Activated CD4-positive, alpha-beta memory T cell treated with anti-CD3 and anti-CD28 coated beads for 36 hours (primary cell): ENCODE data around the gene ARMCX5. TPM values are rescaled to one million over a fixed set of nuclear protein-coding genes. Genes with fewer than 3 reads are reported as not detected.

ENCODE experiments used
- CTCF ChIA-PET: fragments of 350-600 bp; sonication (Branson Sonifier 250); formaldehyde crosslinking; loops from one replicate; lab custom pipeline; 2021; ENCODE audit warnings: antibody characterized with exemption, inconsistent platforms; lab: Charles Lee
- POLR2A ChIA-PET: fragments of 350-600 bp; sonication (Branson Sonifier 250); formaldehyde crosslinking; loops from one replicate; lab custom pipeline; 2021; ENCODE audit warnings: antibody characterized with exemption; lab: Charles Lee
- DNase-seq: peaks from one replicate; pipeline ENCODE4 v3.0.0-alpha.2; 2020
- H3K27ac Mint-ChIP-seq: one replicate; pipeline ENCODE4 v1.8.0; 2021; ENCODE audit warnings: mixed read lengths
- H3K27me3 Mint-ChIP-seq: one replicate; pipeline ENCODE4 v1.8.0; 2021; ENCODE audit warnings: mixed read lengths
- H3K36me3 Mint-ChIP-seq: one replicate; pipeline ENCODE4 v1.8.0; 2021; ENCODE audit warnings: mixed read lengths
- H3K4me1 Mint-ChIP-seq: one replicate; pipeline ENCODE4 v1.8.0; 2021; ENCODE audit warnings: low read depth, mixed read lengths
- H3K4me3 Mint-ChIP-seq: one replicate; pipeline ENCODE4 v1.8.0; 2021; ENCODE audit warnings: mild to moderate bottlenecking, mixed read lengths
- H3K9me3 Mint-ChIP-seq: one replicate; pipeline ENCODE4 v1.8.0; 2021; ENCODE audit warnings: mixed read lengths
- intact Hi-C: fragments of 100-400 bp; cut with micrococcal nuclease; formaldehyde crosslinking; loops from one replicate; pipeline ENCODE4 v1.15.1; 2023
- total RNA-seq, 2 experiments: library from RNA; stranded (reverse); gene quantifications; one replicate each; pipeline ENCODE4 v1.2.3, GENCODE V29; 2021

ARMCX5 gene
- 10 to 100 TPM in 1 of 2 experiments, 1 to 10 TPM in 1; 7.5 to 10.0 TPM for total RNA-seq

DNA sequence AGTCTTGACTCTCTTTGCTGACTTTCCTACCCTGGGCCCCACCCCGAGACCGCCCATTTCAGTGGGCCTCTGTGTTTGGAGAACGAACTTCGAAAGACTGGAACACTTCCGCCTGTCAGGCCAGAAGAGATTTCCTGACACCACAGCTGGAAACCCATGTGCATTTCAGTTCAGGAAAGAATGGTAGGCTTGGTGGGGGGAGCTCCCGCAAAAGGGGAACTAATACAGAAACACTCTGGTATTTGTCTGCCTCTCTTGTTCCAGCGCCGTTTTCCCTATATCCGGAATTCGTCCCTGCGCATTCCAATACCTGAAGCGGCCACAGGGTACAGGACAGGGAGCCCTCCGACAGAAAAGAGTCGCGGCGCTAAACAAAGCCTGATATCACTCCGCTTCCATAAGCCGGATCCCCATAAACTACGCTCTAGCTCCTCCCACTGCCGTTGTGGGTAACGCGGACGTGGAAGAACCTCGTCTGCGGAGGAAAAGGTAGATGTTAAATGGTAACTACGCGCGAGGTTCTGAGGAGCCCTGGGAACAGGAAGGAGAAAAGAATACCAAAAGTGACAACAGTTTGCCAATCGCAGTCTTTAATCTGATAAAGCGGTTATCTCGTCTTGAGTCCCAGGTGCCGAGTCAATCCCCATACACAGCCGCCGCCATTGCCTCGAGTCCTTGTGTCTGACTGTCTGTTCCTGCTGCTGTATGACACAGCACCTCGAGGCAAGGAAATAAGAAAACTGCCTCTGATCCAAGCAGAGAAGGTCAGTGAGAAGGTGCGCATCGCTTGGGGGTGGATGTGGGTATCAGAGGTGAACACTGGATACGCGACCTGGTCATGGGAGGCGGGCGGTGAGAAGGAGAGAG is at the start of gene ARMCX5:
ARMCX5 (plus strand) TSS at position 432 of the 867 bp plus-strand sequence. CDS start 2,627 bp downstream, outside the sequence.
- CTCF ChIA-PET = interaction anchor here (0.6 kb wide), 2 partner anchors 61 to 446 kb away, joined by 3 read pairs; no protein-coding TSS in a partner anchor
- intact Hi-C loops = loop anchor here (1.0 to 10.0 kb wide), 3 partner anchors 59 to 170 kb away; partner anchors contain the start of gene GPRASP2
- H3K9me3 Mint-ChIP-seq = no peaks in the 10 kb centered on the region
- H3K27ac Mint-ChIP-seq = peak within 1 kb of the TSS; percentile 93
- H3K4me3 Mint-ChIP-seq = peak within 1 kb of the TSS; percentile 99
- peak; percentile 76 for DNase-seq
- peaks cover 30% of the 10 kb centered on the region for H3K4me1 Mint-ChIP-seq
- H3K36me3 Mint-ChIP-seq = peaks cover 6% of the 10 kb centered on the region
- no peaks in the 10 kb centered on the region for H3K27me3 Mint-ChIP-seq
- POLR2A ChIA-PET = interaction anchor here (0.8 to 1.4 kb wide), 3 partner anchors 38 to 668 kb away, joined by 3 to 4 read pairs (median 3); partner anchors contain the start of genes BEX5 and ZMAT1

DNA sequence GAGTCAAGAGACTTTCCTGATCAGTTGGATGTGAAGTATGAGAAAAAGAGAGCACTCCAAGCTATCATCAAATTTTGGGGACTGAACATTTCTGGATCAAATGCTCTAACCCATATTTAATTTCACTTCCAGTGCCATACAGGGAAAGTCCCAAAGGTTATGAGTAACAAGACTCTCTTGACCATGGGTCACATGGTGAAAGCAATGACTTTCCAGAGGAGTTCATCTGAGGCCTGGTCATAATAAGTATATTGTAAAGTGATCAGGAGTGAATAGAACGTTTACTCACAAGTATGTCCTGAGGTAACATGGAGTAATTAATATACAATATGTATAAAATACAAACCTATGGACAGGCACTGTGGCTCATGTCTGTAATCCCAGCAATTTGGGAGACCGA is 40.7 kb upstream of the ARMCX5 start:
- no peak for DNase-seq
- Mint-ChIP-seq H3K4me3 (no peak overlapping the region), H3K27me3 (no peaks in the 10 kb centered on the region), H3K36me3 (no peaks in the 10 kb centered on the region), H3K9me3 (no peaks in the 10 kb centered on the region), H3K4me1 (no peaks in the 10 kb centered on the region), H3K27ac (no peak overlapping the region)
- intact Hi-C loops = no loop called here
- ChIA-PET CTCF (no interaction called here), POLR2A (no interaction called here)

DNA sequence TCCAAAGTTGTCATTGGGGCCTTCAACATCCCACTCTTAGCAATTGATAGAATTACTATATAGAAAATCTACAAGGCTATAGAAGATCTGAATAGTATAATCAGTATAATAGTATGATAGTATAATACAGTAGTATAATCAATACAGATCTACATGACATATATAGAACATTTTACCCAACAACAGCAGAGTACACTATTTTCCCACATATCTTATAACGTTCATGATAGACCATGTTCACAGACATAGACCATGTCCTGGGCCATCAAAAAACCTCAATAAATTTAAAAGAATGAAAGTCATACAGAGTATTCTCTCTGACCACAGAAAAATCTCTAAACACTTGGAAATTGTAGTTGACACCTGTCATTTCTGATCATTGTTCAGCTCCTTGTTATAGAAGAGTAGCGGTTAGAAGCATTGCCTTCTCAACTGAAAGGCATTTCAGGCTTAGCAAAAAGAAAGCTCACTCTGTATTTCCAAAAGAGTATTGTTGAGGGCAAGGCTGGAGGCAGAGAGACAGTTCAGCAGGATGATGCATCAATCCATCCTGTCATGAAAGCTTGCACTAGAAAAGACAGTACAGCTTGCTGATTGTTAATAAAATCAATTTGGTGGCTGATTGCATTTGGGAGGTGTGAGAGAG is 38.8 kb upstream of the ARMCX5 start:
- Mint-ChIP-seq H3K27ac (no peak overlapping the region), H3K9me3 (no peaks in the 10 kb centered on the region), H3K4me3 (no peak overlapping the region), H3K36me3 (no peaks in the 10 kb centered on the region), H3K27me3 (no peaks in the 10 kb centered on the region), H3K4me1 (no peaks in the 10 kb centered on the region)
- CTCF ChIA-PET = no interaction called here
- POLR2A ChIA-PET = interaction anchor here (1.6 kb wide), 1 partner anchor 38 kb away, joined by 4 read pairs; the partner anchor contains the start of gene ARMCX5
- DNase-seq = no peak
- intact Hi-C loops = loop anchor here (10.0 kb wide), 1 partner anchor 94 kb away; the partner anchor contains the start of gene GPRASP1

DNA sequence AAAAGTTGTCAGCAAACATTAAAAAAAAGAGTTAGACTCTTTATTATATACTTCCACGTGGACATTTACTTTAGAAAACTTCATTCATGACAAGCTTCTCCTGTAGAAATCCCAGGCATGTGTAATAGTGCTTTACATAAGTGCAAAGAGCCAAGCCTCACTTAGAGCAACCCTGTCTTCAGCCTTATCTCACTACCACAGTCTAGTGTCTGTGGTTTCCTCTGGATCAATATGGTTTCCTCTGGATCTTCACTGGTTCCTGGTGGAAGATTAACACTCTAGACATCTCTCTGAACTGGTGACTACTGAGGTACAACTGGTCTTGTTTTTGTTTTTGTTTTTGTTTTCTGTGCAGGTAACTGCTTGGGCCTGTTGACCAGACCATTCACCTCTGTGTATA is 18.4 kb upstream of the ARMCX5 start:
- H3K4me1 Mint-ChIP-seq = no peaks in the 10 kb centered on the region
- DNase-seq = no peak
- peaks cover 2% of the 10 kb centered on the region for H3K9me3 Mint-ChIP-seq
- no peaks in the 10 kb centered on the region for H3K36me3 Mint-ChIP-seq
- intact Hi-C loops = no loop called here
- CTCF ChIA-PET = no interaction called here
- no peak overlapping the region for H3K4me3 Mint-ChIP-seq
- no peaks in the 10 kb centered on the region for H3K27me3 Mint-ChIP-seq
- POLR2A ChIA-PET = no interaction called here
- no peak overlapping the region for H3K27ac Mint-ChIP-seq

DNA sequence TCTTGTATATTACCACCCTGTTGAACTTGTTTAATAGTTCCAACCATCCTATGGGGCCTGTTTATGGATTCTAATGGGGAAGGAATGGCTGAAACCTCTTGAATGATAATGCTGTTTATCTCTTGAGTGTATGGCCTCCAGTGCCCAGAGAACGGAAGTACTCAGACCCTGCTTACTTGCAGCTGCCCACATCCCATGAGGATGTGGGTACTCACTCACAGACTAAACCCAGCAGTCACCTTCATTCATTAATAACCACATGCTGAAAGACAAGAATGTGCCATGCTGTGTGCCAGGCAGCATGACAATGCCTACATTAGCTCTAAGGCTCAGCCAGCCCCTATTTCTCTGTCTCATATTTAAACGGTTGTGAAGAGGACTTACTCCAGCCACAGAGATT is 5.9 kb upstream of the ARMCX5 start:
- H3K4me3 Mint-ChIP-seq = no peak overlapping the region

DNA sequence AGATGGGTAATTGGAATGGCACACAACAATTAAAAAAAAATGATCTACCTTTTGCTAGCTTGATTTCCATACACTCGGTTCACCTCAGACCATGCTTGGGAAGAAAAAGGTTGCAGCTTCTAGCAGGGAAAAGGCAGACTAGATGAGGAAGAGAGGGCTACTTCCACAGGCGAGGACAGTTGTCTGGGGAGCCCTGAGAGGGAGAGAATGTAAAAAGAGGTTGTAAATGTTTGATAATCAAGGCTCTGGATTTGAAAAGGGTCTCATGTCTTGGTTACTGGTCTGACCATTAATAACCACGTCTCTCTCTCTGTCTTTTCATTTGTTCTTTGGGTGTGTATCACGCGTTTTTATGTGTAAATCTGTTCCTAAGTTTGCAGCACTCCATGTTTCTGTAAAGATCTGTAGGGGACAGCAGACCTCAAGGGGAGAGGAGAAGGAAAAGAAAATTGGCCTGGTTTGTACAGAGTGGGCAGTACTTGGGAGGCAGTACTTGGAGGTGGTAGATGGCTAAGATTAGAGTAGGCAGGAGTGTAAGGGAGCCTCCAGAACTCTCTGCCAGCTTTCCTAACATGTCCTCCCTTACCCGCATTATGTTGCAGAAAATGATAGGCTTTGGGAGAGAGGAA is 750 bp downstream of the ARMCX5 start:
- ChIA-PET CTCF (interaction anchor here (0.6 kb wide), 1 partner anchor 447 kb away, joined by 3 read pairs; no protein-coding TSS in a partner anchor), POLR2A (interaction anchor here (1.1 kb wide), 1 partner anchor 668 kb away, joined by 3 read pairs; the partner anchor contains the start of gene ZMAT1)
- H3K27me3 Mint-ChIP-seq = no peaks in the 10 kb centered on the region
- H3K27ac Mint-ChIP-seq = peak overlapping the region; percentile 93
- no peaks in the 10 kb centered on the region for H3K9me3 Mint-ChIP-seq
- peak overlapping the region; percentile 99 for H3K4me3 Mint-ChIP-seq
- H3K4me1 Mint-ChIP-seq = peaks cover 32% of the 10 kb centered on the region
- intact Hi-C loops = loop anchor here (1.0 to 10.0 kb wide), 3 partner anchors 59 to 169 kb away; partner anchors contain the start of gene GPRASP2
- no peak for DNase-seq
- peaks cover 6% of the 10 kb centered on the region for H3K36me3 Mint-ChIP-seq

More for the DNA sequence above, 5.9 kb upstream of the ARMCX5 start:
- no peak for DNase-seq
- ChIA-PET CTCF (no interaction called here), POLR2A (no interaction called here)
- Mint-ChIP-seq H3K4me1 (peaks cover 6% of the 10 kb centered on the region), H3K27me3 (peaks cover 1% of the 10 kb centered on the region), H3K27ac (no peak overlapping the region), H3K9me3 (no peaks in the 10 kb centered on the region), H3K36me3 (no peaks in the 10 kb centered on the region)
- intact Hi-C loops = loop anchor here (10.0 kb wide), 1 partner anchor 121 kb away; the partner anchor contains the start of gene GPRASP2

- Mint-ChIP-seq H3K27ac (no peak overlapping the region), H3K4me3 (no peak overlapping the region), H3K27me3 (no peaks in the 10 kb centered on the region), H3K4me1 (peaks cover 37% of the 10 kb centered on the region), H3K36me3 (peaks cover 12% of the 10 kb centered on the region), H3K9me3 (no peaks in the 10 kb centered on the region)
- POLR2A ChIA-PET = no interaction called here
- DNase-seq = no peak
- intact Hi-C loops = no loop called here
- CTCF ChIA-PET = interaction anchor here (1.1 kb wide), 1 partner anchor 11 kb away, joined by 3 read pairs; no protein-coding TSS in a partner anchor
Observed at GRCh38 chrX:102604327-102604726, 5.0 kb downstream of the ARMCX5 start.

DNA sequence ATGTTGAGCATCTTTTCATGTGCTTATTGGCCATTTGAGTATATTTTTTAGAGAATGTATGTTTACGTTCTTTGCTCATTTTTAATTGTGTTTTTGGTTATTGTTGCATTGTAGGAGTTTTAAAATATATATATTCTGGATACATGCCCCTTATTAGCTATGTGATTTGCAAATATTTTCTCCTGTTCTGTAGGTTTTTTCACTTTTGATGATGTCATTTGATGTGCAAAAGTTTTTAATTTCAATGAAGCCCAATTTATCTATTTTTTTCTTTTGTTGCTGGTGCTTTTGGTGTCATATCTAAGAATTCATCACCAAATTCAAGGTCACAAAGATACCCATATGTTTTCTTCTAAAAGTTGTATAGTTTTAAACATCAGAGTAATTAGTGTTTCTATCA is 6.8 kb downstream of the ARMCX5 start:
- no peak for DNase-seq
- POLR2A ChIA-PET = no interaction called here

DNA sequence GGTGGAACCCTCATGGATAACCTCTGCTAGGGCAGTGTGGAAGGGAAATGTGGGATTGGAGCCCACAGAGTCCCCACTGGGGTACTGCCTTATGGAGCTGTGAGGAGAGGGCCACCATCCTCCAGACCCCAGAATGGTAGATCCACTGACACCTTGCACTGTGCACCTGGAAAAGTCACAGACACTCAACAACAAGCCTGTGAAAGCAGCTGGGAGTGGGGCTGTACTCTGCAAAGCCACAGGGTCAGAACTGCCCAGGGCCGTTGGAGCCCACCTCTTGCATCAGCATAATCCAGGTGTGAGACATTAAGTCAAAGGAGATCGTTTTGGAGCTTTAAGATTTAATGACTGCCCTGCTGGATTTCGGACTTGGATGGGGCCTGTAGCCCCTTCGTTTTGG is 11.6 kb downstream of the ARMCX5 start:
- CTCF ChIA-PET = no interaction called here
- peaks cover 22% of the 10 kb centered on the region for H3K36me3 Mint-ChIP-seq
- H3K9me3 Mint-ChIP-seq = peaks cover 6% of the 10 kb centered on the region
- intact Hi-C loops = no loop called here
- H3K27me3 Mint-ChIP-seq = no peaks in the 10 kb centered on the region
- H3K4me1 Mint-ChIP-seq = peaks cover 16% of the 10 kb centered on the region
- H3K4me3 Mint-ChIP-seq = no peak overlapping the region
- no peak for DNase-seq
- POLR2A ChIA-PET = no interaction called here
- H3K27ac Mint-ChIP-seq = no peak overlapping the region

More for the DNA sequence above, 6.8 kb downstream of the ARMCX5 start:
- CTCF ChIA-PET = no interaction called here
- Mint-ChIP-seq H3K27me3 (no peaks in the 10 kb centered on the region), H3K4me3 (no peak overlapping the region), H3K27ac (no peak overlapping the region), H3K4me1 (peaks cover 30% of the 10 kb centered on the region), H3K9me3 (no peaks in the 10 kb centered on the region), H3K36me3 (peaks cover 20% of the 10 kb centered on the region)
- intact Hi-C loops = no loop called here

DNA sequence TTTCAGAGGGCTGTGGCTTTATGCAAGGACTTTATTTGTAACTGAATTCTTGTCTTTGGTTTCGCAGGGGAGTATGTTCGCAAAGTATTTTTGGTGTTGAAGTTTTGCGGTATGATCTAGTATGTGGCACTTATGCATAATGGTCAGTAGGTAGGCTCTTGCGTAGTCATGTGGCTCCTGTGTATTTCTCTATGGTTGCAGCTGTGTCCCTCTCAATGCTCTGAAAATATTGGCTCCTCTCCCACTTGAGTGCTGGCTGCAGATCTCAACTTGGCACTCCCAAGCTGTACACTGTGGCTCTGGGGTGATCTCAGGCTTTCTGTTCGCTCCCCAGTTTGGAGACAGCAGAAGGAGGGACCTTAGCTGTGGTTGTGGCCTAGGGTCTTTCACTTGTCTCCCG is 24.8 kb downstream of the ARMCX5 start:
- Mint-ChIP-seq H3K27me3 (no peaks in the 10 kb centered on the region), H3K9me3 (peaks cover 25% of the 10 kb centered on the region), H3K4me1 (peaks cover 15% of the 10 kb centered on the region), H3K36me3 (peaks cover 37% of the 10 kb centered on the region), H3K27ac (no peak overlapping the region), H3K4me3 (no peak overlapping the region)
- intact Hi-C loops = no loop called here
- DNase-seq = no peak
- CTCF ChIA-PET = no interaction called here
- POLR2A ChIA-PET = no interaction called here

- Mint-ChIP-seq H3K36me3 (peaks cover 15% of the 10 kb centered on the region), H3K27ac (no peak overlapping the region), H3K27me3 (no peaks in the 10 kb centered on the region), H3K9me3 (no peaks in the 10 kb centered on the region), H3K4me3 (no peak overlapping the region), H3K4me1 (peaks cover 15% of the 10 kb centered on the region)
- POLR2A ChIA-PET = no interaction called here
- intact Hi-C loops = no loop called here
- CTCF ChIA-PET = no interaction called here
- DNase-seq = no peak
Observed at GRCh38 chrX:102627640-102628039, 28.3 kb downstream of the ARMCX5 start.
